Lower leg skin (tissue), 3 donors: Measurements from ENCODE around the gene PHF11.
"Not testable (repeated sequence)": the region's sequence is repeated elsewhere in the genome, so short reads cannot be mapped to it uniquely, and the experiment has no call there.

Source experiments
- POLR2A ChIP-seq, 2 donors: fragments of 450-650 bp; IDR thresholded peaks; one replicate each; pipeline ENCODE4 v1.6.1; 2016 to 2017; ENCODE audit warnings: antibody characterized with exemption in 2 of 2, mild to moderate bottlenecking in 1 of 2, moderate library complexity in 1 of 2
- TF ChIP-seq, protein P1 (sequence below), 3 donors: fragments of 450-650 bp; IDR thresholded peaks; one replicate each; pipeline ENCODE4 v1.5.1; 2016; ENCODE audit warnings: antibody characterized with exemption in 3 of 3, mild to moderate bottlenecking in 3 of 3, moderate library complexity in 2 of 3

DNA sequence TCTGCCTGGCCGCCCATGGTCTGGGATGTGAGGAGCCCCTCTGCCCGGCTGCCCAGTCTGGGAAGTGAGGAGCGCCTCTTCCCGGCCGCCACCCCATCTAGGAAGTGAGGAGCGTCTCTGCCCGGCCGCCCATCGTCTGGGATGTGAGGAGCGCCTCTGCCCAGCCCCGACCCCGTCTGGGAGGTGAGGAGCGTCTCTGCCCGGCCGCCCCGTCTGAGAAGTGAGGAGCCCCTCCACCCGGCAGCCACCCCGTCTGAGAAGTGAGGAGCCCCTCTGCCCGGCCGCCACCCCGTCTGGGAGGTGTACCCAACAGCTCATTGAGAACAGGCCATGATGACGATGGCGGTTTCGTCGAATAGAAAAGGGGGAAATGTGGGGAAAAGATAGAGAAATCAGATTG lies 69.7 kb downstream of the PHF11 start:
- TF ChIP-seq, protein P1, sequence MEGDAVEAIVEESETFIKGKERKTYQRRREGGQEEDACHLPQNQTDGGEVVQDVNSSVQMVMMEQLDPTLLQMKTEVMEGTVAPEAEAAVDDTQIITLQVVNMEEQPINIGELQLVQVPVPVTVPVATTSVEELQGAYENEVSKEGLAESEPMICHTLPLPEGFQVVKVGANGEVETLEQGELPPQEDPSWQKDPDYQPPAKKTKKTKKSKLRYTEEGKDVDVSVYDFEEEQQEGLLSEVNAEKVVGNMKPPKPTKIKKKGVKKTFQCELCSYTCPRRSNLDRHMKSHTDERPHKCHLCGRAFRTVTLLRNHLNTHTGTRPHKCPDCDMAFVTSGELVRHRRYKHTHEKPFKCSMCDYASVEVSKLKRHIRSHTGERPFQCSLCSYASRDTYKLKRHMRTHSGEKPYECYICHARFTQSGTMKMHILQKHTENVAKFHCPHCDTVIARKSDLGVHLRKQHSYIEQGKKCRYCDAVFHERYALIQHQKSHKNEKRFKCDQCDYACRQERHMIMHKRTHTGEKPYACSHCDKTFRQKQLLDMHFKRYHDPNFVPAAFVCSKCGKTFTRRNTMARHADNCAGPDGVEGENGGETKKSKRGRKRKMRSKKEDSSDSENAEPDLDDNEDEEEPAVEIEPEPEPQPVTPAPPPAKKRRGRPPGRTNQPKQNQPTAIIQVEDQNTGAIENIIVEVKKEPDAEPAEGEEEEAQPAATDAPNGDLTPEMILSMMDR (IDR thresholded peaks at IDR 0.05), result not testable (repeated sequence)
- TF ChIP-seq POLR2A (IDR thresholded peaks at IDR 0.05), result not testable (repeated sequence)
